K562 (cell line): ENCODE measurements around the gene ABLIM2.
"Not testable (repeated sequence)": the region's sequence is repeated elsewhere in the genome, so short reads cannot be mapped to it uniquely, and the experiment has no call there.

Experiments
- ARNT ChIP-seq, 2 experiments: fragments of 450-650 bp; IDR thresholded peaks; 2 replicates each; pipeline ENCODE4 v1.6.1; 2016; ENCODE audit warnings: mild to moderate bottlenecking in 1 of 2
- CCAR2 ChIP-seq: fragments of 200-400 bp; formaldehyde crosslinking; IDR thresholded peaks from 2 replicates; pipeline ENCODE4 v1.6.1; 2017; ENCODE audit warnings: mild to moderate bottlenecking, low read depth, low read length
- CTCF ChIP-seq, 3 experiments: IDR thresholded peaks in 2 of 3; conservative IDR thresholded peaks in 1 of 3; 2 replicates each; pipeline ENCODE4 v1.5.1; 2011 to 2012; ENCODE audit warnings: low read length in 3 of 3, mild to moderate bottlenecking in 3 of 3, control low read depth in 2 of 3, improper control_type of control experiment in 1 of 3, inconsistent platforms in 1 of 3, low read depth in 1 of 3, mixed read lengths in 1 of 3, moderate library complexity in 1 of 3; ENCODE audit not compliant: insufficient read depth in 2 of 3
- ELF1 ChIP-seq: fragments of 200-800 bp; sonication (Bioruptor generic); IDR thresholded peaks from 2 replicates; pipeline ENCODE4 v1.6.1; 2016; ENCODE audit warnings: missing genetic modification characterization, missing compliant biosample characterization
- ESRRA ChIP-seq: fragments of 450-650 bp; IDR thresholded peaks from 2 replicates; pipeline ENCODE4 v1.6.1; 2014; ENCODE audit warnings: low read depth, mild to moderate bottlenecking, moderate library complexity, borderline replicate concordance
- GABPB1 ChIP-seq: sonication (generic); formaldehyde crosslinking; IDR thresholded peaks from 2 replicates; pipeline ENCODE4 v1.8.0; 2022; ENCODE audit warnings: mild to moderate bottlenecking, missing genetic modification reagents
- MTA1 ChIP-seq: fragments of 450-650 bp; IDR thresholded peaks from 2 replicates; pipeline ENCODE4 v1.6.1; 2017; ENCODE audit warnings: borderline replicate concordance
- PML ChIP-seq: IDR thresholded peaks from 2 replicates; pipeline ENCODE4 v1.6.1; 2012; ENCODE audit warnings: low read length, inconsistent platforms
- ZNF785 ChIP-seq: fragments of 250-450 bp; sonication (Bioruptor Pico); IDR thresholded peaks from 2 replicates; pipeline ENCODE4 v1.4.0; 2020; ENCODE audit warnings: mild to moderate bottlenecking
- ZZZ3 ChIP-seq: fragments of 450-650 bp; IDR thresholded peaks from 2 replicates; pipeline ENCODE4 v1.6.1; 2016; ENCODE audit warnings: antibody characterized with exemption, mild to moderate bottlenecking, moderate library complexity
- TF ChIP-seq, protein P1 (sequence below): fragments of 450-650 bp; IDR thresholded peaks from 2 replicates; pipeline ENCODE4 v1.6.1; 2018; ENCODE audit not compliant: partially characterized antibody

DNA sequence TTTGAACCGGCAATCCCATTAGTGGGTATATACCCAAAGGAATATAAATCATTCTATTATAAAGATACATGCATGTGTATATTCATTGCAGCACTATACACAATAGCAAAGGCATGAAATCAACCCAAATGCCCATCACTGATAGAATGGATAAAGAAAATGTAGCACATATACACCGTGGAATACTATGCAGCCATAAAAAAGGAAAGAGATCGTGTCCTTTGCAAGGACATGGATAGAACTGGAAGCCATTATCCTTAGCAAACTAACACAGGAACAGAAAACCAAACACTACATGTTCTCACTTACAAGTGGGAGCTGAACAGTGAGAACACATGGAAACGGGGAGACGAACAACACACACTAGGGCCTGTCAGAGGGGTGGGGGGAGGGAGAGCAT, 18.9 kb downstream of the ABLIM2 start:
- not testable (repeated sequence) for TF ChIP-seq CTCF (IDR thresholded peaks at IDR 0.05 in 2 of 3, conservative IDR thresholded peaks at IDR 0.05 in 1 of 3; ENCODE audit: insufficient read depth in 2 of 3, low read depth in 1 of 3, low read length in 3 of 3); CCAR2; PML; ELF1 (tag); ZZZ3; GABPB1 (CRISPR knock-in tag); MTA1; ARNT (IDR thresholded peaks at IDR 0.05); ZNF785 (CRISPR knock-in tag); ESRRA
- TF ChIP-seq, protein P1, sequence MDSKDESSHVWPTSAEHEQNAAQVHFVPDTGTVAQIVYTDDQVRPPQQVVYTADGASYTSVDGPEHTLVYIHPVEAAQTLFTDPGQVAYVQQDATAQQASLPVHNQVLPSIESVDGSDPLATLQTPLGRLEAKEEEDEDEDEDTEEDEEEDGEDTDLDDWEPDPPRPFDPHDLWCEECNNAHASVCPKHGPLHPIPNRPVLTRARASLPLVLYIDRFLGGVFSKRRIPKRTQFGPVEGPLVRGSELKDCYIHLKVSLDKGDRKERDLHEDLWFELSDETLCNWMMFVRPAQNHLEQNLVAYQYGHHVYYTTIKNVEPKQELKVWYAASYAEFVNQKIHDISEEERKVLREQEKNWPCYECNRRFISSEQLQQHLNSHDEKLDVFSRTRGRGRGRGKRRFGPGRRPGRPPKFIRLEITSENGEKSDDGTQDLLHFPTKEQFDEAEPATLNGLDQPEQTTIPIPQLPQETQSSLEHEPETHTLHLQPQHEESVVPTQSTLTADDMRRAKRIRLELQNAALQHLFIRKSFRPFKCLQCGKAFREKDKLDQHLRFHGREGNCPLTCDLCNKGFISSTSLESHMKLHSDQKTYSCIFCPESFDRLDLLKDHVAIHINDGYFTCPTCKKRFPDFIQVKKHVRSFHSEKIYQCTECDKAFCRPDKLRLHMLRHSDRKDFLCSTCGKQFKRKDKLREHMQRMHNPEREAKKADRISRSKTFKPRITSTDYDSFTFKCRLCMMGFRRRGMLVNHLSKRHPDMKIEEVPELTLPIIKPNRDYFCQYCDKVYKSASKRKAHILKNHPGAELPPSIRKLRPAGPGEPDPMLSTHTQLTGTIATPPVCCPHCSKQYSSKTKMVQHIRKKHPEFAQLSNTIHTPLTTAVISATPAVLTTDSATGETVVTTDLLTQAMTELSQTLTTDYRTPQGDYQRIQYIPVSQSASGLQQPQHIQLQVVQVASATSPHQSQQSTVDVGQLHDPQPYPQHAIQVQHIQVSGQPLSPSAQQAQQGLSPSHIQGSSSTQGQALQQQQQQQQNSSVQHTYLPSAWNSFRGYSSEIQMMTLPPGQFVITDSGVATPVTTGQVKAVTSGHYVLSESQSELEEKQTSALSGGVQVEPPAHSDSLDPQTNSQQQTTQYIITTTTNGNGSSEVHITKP: not testable (repeated sequence)
